G401.6 (cell line): Measurements from ENCODE around the gene ERRFI1.

ENCODE experiments used
- FAIRE-seq: peaks from 2 replicates; lab custom pipeline; 2012; peaks lifted over from hg19 to GRCh38; lab: Jason Lieb, UNC

Gene ERRFI1

GRCh38 chr1:8043621-8044020, 17.5 kb upstream of the ERRFI1 start:
- FAIRE-seq, result no peak

GRCh38 chr1:8042134-8042533, 16.0 kb upstream of the ERRFI1 start:
- FAIRE-seq, result peak; percentile 74

GRCh38 chr1:8040586-8040985, 14.5 kb upstream of the ERRFI1 start:
- no peak for FAIRE-seq

- peak; percentile 11 for FAIRE-seq
Measured at GRCh38 chr1:8039071-8039470, 13.0 kb upstream of the ERRFI1 start.

- no peak for FAIRE-seq
Measured at GRCh38 chr1:8035289-8035688, 9.2 kb upstream of the ERRFI1 start.

- FAIRE-seq, result no peak
Measured at GRCh38 chr1:8033322-8033721, 7.2 kb upstream of the ERRFI1 start.

- FAIRE-seq, result peak; percentile 82
Measured at GRCh38 chr1:8032366-8032910, 6.3 kb upstream of the ERRFI1 start.

GRCh38 chr1:8031176-8031785, 5.2 kb upstream of the ERRFI1 start:
- peak; percentile 94 for FAIRE-seq

GRCh38 chr1:8028571-8028910, 2.4 kb upstream of the ERRFI1 start:
- FAIRE-seq, result no peak

- FAIRE-seq, result peak; percentile 98
Measured at GRCh38 chr1:8027748-8028570, 1.9 kb upstream of the ERRFI1 start.

GRCh38 chr1:8026976-8027747, 1.1 kb upstream of the ERRFI1 start:
- FAIRE-seq, result no peak

- FAIRE-seq, result no peak
Measured at GRCh38 chr1:8025671-8026144, 401 bp downstream of the ERRFI1 start.

GRCh38 chr1:8025061-8025670, 943 bp downstream of the ERRFI1 start:
- FAIRE-seq, result no peak

GRCh38 chr1:8024329-8024728, 1.8 kb downstream of the ERRFI1 start:
- FAIRE-seq, result no peak

- no peak for FAIRE-seq
Measured at GRCh38 chr1:8023995-8024313, 2.2 kb downstream of the ERRFI1 start.

- no peak for FAIRE-seq
Measured at GRCh38 chr1:8023287-8023994, 2.7 kb downstream of the ERRFI1 start.

- no peak for FAIRE-seq
Measured at GRCh38 chr1:8022395-8023286, 3.5 kb downstream of the ERRFI1 start.

- peak; percentile 76 for FAIRE-seq
Measured at GRCh38 chr1:8021676-8022266, 4.3 kb downstream of the ERRFI1 start.

GRCh38 chr1:8020032-8020431, 6.1 kb downstream of the ERRFI1 start:
- peak; percentile 77 for FAIRE-seq

GRCh38 chr1:8019229-8019620, 6.9 kb downstream of the ERRFI1 start:
- FAIRE-seq, result no peak
